Fibroblast of skin of left biceps (primary cell): ENCODE measurements around the gene EFEMP2.

Source experiments
- DNase-seq, 2 experiments: peaks; one replicate each; pipeline ENCODE4 v3.0.0-alpha.2; 2013; ENCODE audit warnings: low read depth in 2 of 2

EFEMP2 gene

DNA sequence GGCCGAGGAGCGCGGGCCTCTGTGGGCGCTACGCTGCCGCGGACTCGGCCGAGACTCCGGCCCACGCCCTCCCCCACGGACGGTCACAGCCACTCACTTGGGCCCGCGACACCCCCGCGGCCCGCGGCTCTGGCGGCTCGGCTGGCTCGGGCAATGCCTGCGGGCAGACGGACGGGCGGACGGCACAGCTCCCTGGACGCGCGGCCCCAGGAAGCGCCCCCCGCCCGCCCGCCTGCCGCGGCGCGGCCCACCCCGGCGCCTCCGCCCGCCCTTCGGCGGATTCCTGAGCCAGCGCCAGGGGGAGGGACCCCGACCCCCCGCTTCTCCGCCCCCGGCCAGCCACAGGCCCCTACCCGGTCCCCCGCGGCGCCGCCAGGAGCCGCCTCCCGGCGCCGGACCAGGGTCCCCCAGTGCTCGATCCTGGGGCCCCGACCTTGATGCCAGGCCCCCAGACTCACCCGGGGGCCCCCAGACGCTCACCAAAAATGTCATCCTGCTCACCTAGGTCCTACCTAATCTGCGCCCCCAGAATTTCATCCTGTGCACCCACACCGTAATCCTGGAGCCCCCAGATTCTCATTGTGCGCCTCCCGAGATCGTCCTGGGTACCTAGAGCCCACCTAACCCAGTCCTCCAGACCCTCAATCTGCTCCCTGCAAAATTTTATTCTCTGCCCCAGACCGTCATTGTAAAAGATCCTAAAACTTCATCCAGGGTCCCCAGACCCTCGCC lies at the start of gene EFEMP2:
Gene EFEMP2, minus strand, starts transcription at position 215 of the 732 bp plus-strand sequence. CDS start 446 bp downstream, outside the sequence.
- no peak for DNase-seq

DNA sequence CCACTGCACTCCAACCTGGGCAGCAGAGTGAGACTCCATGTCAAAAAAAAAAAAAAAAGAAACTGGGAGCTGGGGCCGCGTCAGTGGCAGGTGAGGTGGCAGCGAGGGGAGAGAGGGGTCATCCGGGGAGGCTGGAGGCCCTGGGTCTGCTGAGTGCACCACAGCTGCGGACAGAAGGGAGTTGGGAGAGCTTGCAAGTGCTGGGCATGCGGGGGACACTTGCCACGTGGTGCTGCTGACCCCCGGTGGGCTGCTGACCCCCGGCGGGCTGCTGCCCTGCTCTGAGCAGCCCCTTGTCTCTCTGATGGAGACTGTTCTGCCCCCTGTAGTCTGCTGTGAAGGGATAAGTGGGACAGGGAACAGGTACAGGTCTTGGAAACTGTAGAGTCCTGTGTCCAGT lies 49.3 kb upstream of the EFEMP2 start:
- DNase-seq, result no peak

DNA sequence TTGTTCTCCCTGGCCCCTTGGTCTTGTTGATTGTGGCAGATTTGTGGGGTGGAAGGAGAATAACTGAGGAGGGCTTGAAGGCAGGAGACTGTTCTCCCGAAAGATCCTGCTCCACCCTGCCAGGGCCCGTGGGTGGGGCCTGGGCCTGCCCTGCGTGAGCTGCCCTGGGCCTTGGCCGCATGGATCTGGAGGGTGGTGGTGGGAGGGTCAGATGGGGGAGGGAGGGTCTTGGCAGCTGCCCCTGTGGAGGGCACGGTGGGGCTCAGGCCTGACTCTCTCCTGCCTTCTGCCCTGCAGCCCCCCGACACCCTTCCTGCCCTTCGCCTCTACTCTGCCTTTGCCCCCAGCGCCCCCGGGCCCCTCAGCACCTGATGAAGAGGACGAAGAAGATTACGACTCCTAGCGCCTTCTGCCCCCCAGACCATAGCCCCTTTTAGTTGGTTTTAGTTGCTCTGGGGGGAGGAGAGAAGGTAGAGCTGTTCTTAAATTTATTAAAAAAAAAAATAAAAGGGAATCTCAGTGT lies 48.5 kb upstream of the EFEMP2 start:
- DNase-seq, result no peak

DNA sequence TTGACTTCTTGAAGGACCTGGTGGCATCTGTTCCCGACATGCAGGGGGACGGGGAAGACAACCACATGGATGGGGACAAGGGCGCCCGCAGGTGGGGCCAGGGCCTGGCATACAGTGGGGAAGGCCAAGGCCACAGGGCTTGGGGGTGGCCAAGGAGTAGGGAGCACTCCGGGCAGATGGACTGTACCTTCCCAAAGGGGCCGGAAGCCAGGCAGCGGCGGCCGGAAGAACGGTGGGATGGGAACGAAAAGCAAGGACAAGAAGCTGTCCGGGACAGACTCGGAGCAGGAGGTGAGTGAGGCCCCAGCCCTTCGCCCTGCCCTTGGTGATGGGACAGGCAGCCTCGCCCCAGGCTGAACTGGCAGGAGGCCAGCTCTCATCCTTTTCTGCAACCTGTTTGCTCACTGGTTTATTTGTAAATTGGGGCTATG lies 47.8 kb upstream of the EFEMP2 start:
- no peak for DNase-seq

DNA sequence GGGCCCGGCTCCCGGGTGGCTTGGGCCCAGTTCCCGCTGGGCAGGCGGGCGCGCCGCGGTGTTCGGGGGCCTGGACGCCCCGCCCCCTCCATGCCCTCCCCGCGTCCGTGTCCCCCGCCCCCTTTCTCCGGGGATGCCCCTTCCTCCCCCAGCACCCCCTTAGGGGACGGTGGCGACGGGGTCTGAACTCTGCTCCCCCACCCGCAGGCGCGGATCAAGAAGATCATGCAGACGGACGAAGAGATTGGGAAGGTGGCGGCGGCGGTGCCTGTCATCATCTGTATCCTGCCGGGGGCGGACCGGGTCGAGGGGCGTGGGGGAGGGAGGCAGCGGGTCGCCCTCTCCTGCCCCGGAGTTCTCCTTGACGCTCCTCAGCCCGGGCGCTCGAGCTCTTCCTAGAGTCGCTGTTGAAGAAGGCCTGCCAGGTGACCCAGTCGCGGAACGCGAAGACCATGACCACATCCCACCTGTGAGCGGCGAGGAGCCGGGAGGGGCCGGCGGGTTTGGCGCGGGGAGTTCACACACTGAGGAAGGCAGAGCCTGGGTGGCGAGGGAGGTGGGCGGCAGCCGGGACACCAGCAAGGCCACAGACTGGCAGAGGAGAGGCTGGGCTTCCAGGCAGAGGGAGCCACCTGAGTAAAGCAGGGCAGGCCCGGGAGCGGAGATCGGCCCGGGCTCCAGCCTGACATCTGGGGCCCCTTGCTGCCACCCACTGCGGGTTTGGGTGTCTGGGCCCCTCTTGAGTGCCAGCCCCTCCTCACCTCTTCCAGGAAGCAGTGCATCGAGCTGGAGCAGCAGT lies 47.2 kb upstream of the EFEMP2 start:
- no peak for DNase-seq

DNA sequence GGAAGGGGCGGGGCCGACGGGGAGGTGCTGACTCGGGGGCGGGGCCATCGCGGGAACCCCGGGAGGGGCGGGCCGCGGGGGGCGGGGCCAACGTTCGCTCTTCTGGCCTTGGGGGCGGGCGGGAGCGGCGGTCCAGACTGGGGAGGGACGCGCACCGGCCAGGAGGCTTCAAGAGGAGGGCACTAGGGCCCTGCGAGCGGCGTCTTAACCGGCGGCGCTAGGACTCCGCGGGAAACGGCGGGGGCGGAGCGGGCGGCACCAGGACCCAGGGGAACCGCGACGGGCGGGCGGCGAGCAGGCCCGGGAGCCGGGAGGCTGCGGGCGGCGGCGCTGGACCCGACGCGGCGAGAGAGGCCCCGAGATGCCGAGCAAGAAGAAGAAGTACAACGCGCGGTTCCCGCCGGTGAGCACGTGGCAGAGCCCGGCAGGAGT lies 46.6 kb upstream of the EFEMP2 start, which contains the start of gene DRAP1:
Gene DRAP1, plus strand, starts transcription at position 286 of the 432 bp plus-strand sequence. Its CDS starts 76 bp downstream, at position 362.
- peak; percentile 96 to 97 for DNase-seq

DNA sequence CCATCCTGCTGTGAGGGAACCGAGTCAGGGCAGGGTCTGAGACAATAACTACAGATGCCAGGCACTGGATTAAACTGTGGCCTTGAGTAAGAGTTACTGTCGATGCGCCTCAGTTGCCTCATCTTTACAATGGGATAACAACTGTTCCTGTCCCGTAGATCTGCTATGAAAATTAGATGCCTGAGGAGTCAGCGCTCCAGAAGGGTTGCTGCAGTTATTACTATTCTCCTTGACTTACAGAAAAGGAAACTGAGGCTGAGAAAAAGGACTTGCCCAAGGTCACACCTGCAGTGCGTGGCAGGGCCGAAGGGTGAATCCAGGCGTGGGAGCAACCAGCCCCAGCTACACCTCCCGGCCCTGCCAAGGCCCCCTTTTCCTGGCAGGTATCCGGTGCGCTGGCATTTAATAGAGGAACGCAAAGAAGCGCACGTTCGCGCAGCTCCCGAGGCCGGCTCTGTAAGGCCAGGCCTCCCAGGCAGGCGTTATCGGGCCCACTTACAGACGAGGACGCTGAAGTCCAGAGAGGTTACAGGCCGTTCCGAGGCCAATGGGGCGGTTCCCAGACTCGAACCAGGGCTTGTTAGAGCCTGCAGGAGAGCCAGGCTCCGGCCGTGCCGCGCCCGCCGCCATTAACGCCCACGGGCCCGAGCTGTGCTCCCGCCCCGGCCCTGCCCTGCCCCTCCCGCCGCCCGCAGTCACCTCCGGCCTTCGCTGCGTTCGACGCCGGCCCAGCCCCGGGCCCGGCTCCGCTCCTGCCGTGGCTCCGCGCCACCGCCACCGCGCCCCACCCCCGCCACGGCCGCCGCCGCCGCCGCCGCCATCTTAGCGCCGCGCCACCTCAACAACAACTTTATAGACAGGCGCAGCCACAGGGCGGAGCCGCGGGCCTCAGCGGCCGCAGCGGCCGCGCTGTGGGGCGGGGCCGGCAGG lies 45.9 kb upstream of the EFEMP2 start, which contains the start of gene C11orf68:
Gene C11orf68, minus strand, starts transcription at position 852 of the 930 bp plus-strand sequence. Its CDS starts 31 bp downstream, at position 821.
- no peak for DNase-seq

DNA sequence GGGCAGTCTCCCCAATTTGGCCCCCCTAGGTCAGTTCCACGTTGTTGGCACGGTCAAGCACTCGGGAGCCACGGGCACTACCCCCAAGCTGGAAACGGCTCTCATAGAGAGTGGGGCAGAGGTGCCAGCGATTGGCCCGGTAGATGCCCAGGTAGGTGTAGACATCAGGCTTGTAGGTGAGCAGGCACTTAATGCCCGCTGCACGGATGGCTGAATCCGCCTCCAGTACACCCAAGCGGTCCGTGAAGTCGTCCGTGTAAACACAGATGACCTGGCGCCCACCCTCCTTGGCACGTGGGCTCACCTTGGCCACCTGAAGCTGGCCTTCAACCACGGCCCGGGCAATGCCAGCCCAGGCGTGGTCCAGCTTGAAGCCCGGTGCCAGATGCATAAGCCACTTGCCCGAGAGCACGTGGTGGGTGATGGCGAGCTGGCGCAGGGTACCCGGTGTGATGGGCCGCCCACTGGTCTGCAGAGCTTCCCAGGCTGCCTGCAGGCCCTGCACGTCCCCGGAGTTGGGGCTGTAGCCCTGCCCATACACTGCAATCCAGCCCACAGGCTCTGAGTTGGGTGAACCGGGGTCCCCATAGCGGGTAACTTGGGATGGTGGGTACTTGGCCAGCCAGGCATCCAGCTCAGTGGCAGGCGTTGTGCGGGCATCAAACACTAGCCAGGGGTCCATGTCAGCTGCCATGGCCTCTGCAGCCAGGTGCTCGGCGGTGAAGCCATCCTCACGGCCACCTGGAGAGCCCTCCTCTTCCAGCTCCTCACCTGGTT lies 45.0 kb upstream of the EFEMP2 start:
- DNase-seq, result no peak

DNA sequence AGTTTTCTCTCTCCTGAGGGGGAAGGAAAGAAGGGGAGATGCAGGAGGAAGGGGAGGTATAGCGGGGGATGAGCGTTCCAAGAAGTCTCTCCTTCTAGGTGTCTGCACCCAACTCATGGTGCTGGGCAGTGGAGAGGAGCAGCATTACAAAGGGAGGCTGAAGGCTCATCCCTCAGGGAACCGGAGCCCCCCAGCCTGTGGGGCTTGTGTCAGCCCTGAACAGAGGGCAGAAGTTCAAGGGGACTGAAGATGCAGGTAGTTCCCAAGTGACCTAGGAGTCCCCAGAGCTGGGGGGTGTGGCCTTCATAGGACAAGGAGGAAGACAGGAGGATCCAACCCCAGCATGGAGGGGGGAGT lies 44.5 kb upstream of the EFEMP2 start:
- no peak for DNase-seq

DNA sequence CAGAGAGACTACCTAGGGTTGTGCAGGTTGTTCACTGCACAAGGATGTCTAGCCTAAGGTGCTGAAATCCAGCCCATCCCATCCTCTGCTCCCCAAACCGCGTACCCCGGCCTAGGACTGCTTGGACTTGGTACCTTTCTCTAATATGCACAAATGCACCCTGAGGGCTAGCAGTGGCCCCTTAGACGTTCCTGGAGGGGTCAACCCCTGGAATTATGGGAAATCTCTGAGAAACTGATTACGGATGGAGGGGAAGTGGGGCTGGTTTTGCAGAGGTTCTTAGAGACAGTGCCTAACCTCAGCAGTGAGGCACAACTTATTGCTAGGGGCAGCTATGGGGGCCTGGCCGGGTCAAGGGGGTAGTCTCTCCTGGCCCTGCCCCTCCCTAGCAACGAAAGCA lies 43.8 kb upstream of the EFEMP2 start:
- no peak for DNase-seq

DNA sequence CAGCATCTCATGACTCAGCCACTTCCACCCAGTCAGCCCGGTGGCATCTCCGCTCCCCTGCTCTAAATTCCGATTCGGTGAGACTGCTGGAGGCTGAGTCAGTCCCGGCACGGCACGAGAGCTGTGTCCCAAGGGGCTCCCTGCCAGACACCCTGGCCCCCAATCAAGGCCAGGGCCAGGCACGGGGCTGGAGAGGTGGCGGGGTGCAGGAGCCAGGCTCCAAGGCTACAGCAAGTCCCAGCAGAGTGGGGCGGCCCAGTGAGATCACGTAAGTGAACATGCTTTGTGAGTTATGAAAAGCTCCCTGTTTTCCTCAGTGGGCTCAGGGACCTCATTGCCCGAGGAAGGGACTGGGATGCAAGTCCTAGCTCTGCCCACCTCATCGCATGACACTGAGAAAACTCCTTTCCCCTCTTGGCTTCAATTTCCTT lies 43.2 kb upstream of the EFEMP2 start:
- DNase-seq, result peak; percentile 89 to 92

DNA sequence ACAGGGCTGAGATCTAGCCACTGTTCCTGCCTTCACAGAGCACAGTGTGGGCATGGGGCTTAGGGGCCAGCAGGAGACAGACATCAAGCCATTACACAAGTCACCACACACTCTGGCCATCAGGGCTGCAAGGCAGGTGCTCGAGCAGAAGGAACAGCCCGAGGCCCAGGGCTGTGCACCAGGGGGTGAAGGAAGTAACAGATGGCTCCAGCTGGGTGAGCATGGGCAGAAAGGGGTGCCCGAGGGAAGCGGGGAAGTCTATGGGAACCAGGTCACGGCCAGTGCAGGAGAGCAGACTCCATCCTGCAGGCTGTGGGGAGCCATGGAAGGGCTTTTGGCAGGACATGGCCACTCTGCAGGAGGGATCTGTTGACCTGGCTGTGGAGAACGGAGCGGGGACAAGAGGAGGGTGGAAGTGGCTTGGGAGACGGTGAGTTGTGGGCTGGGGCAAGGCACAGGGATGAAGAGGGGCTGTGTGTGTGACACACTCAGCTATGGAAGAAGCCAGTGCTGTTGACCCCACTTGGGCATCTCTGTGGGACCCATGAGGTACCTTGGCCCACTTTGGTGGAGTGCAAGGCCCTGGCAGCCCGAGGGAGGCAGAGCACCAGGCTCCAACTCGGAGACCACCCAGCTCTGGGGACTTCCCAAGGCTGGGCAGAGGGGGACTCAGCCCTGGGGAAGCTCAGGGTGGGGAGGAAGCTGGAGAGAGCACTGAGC lies 42.7 kb upstream of the EFEMP2 start:
- DNase-seq, result no peak

DNA sequence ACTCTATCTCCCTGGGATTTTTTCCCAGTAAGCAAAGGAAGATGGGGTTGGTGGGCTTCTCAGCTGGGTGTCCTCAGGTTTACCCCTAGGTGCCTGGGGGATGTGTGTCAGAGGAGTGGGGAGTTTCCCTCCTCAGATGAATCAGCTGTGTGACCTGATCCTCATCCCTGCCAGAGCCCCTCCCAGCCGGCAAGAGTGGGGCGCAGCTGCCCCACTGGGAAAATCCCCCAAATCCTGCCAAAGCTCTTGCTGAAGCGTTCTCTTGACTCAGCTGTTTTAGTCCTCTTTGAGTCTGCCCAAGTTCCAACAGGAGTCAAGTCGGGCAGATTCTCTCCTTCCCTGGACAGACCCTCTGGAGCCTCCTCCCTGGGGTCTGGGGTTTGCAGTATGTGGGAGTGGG lies 40.2 kb upstream of the EFEMP2 start:
- no peak for DNase-seq

DNA sequence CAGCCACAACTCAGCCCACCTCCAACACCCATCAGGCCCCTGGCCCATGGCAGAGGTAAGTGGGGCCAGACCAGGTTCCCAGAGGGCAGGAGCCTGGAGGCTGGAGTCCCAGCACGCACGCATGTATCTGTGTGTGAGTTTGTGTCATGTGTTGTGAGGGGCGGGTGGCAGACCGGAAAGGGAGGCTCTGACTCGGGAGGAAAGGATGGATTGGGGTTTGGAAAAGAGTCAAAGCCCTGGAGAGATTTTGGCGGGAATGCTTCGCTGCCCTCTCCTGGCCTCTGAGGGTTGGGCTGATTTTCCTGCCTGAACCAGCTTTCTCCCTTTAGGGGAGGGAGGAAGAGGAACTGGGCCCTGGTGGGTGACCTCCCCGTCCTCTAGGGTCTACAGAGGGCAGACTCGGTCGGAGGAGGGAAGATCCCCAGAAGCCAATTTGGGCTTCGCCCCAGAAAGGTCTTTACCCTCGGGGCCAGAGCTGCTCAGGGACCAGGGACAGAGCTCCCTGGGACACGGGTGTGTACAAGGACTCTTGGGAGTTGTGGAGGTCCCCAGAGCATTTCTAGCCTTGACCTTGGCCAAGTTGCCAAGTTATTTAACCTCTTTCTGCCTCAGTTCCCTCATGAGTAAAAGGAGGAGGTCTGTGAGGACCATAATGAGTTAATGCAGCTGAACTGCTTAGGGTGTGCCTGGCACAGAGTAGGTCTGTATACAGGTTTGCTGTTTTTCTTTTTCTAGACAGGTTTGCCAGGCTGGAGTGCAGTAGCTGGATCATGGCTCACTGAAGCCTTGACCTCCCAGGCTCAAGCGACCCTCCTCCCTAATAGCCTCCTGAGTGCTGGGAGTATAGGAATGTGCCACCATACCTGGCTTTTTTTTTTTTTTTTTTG lies 39.3 kb upstream of the EFEMP2 start:
- peak; percentile 62 to 64 for DNase-seq

DNA sequence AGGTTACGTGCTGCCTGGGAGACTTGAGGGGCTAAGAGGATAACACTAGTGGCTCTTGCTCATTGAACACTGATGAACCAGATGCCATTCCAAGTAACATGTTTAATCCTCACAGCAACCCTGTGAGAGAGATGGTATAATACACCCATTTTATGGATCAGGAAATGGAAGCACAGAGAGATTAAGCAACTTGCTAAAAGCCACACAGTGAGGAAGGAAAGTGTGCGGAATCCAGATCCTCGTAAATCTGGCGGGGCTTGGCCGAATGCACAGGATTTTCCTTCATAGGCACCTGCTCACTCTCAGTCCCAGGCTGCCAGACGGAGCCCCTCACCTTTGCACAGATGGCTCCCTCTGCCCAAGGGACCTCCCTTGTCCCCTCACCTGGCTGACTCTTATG lies 35.3 kb upstream of the EFEMP2 start:
- no peak for DNase-seq

DNA sequence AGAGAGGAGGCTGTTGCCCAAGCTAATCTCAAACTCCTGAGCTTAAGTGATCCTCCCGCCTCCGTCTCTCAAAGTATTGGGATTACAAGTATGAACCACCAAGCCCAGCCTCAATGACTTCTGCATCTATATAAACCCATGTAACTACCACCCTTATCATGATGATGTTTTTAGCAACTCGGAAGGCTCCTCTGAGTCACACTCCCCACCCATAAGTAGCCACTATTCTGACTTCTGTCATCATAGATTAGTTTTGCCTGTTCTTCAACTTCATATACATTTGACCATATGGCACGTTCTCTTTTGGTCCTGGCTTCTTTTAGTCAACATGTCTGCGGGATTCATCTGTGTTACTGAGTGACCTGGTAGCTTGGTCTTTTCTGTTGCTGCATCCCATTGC lies 34.0 kb upstream of the EFEMP2 start:
- DNase-seq, result no peak

DNA sequence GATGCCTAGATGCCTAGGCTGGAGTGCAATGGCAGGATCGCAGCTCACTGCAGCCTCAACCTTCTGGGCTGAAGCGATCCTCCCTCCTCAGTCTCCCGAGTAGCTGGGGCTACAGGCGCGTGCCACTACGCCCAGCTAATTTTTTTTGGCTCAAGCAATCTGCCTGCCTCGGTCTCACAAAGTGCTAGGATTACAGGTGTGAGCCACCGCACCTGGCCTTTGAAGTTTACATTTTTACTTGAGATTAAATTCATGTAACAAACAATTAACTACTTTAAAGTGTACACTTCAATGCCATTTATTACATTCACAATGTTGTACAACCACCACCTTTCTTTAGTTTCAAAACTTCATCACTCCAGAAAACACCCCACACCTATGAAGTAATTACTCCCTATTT lies 31.1 kb upstream of the EFEMP2 start:
- no peak for DNase-seq

DNA sequence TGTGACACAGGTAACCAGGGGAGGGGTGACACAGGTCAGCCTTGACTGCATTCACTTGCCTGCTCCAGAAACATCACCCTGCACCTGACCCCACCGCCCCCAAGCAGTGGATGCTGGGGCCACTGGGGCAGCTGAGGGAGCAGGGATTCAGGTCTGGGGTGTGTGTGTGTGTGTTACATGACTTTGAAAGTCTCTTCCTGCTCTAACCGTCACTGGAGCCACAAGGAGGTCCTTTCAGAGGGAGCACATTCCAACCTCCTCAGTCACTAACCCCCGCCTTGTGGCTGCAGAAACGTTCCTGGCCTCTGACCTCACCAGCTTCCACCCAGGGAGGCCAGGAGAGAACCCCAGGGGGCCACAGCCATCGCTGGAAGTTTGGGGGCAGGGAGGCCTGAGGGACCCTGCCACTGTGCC lies 30.5 kb upstream of the EFEMP2 start:
- peak in 1 of 2 experiments; percentile 53 for DNase-seq

DNA sequence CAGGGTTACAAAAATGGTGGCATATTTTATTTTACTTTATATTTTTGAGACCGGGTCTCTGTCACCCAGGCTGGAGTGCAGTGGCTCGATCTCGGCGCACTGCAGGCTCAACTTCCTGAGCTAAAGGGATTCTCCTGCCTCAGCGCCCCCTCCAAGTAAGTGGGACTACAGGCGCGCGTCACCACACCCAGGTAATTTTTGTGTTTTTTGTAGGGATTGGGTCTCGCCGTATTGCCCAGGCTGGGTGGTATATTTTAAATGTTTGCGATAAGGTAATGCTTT lies 28.2 kb upstream of the EFEMP2 start:
- DNase-seq, result no peak
